Measurements from ENCODE around the gene CAPN9.

GRCh38 chr1:230701434-230701833 lies 45.8 kb upstream of the CAPN9 start:
- TF ChIP-seq GATA2 (IDR thresholded peaks at IDR 0.05; ENCODE audit: low read depth, low read length) = no peak
- TF ChIP-seq GATA3 (IDR thresholded peaks at IDR 0.05; ENCODE audit: low read depth, low read length) = no peak
